GM18861 (cell line): ENCODE data around the gene CPZ.
"Not testable (repeated sequence)": the region's sequence is repeated elsewhere in the genome, so short reads cannot be mapped to it uniquely, and the experiment has no call there.

Experiments used
- ATAC-seq: cut with Tn5 transposase; IDR thresholded peaks from one replicate; pipeline ENCODE4 v1.9.1; 2021; ENCODE audit not compliant: unreplicated experiment

CPZ gene

DNA sequence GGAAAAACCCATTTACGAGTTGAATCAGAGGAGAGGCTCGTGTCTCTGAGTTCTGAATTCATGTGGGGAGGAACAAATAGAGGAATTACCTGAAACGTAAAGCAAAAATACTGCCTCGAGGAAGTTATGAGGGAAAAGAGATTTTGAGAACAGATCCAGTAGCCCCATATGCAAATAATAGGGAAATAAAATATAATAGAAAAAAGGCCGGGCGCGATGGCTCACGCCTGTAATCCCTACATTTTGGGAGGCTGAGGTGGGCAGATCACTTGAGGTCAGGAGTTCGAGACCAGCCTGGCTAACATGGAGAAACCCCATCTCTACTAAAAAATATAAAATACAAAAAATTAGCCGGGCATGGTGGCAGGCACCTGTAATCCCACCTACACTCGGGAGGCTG is 42.2 kb downstream of the CPZ start:
- not testable (repeated sequence) for ATAC-seq

DNA sequence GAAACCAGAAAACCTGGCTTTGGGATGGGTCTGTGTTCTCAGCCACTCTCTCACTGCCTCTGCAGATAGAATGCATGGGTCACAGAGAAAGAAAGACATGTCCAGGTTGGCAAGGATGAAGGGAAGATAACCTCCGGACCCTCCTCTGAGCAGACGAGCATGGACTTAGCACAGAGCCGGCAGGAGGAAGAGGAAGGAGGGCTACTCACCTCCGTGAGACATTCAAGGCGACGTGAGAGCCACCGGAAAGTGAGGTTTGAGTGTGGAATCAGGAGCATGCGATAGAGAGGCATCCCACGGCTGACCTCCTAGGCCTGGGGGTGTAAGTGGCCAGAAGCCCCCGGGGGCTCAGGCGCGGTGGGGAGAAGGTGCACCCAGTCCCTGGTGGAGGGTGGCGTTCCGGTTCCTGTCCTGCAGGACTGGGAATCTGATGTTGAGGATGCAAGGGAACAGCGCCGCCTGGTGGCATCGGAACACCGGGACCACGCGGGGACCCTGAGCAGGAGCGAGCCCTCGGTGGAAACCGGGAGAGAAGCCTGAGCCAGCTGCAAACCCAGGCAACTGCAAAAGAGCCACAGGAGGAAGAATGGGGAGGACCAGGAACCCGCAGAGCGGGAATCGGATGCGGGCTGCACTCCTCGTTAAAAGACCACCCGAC is 43.5 kb downstream of the CPZ start:
- not testable (repeated sequence) for ATAC-seq

DNA sequence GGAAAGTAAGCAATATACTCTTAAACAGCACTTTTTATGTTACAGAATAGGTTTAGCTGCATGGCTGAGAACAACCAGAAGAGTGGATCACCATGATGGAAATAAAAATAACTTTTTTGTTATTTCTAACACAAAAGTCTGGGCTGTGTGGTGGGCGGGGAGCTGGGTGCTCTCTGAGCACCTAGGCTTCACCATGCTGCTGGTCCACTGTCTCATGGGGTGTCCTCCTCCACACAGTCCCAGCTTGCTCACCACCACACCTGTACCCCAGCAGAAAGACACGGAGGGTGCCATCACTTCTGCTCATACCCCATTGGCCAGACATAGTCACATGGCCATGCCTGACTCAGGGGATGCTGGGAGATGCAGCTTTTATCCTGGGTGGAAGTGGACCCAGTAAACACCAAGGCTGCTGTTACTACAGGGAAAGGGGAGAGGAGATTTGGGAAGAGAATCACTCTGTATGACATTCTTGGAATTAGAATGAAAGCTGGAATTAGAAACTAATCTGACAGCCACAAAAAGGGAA is 45.0 kb downstream of the CPZ start:
- no peak for ATAC-seq

DNA sequence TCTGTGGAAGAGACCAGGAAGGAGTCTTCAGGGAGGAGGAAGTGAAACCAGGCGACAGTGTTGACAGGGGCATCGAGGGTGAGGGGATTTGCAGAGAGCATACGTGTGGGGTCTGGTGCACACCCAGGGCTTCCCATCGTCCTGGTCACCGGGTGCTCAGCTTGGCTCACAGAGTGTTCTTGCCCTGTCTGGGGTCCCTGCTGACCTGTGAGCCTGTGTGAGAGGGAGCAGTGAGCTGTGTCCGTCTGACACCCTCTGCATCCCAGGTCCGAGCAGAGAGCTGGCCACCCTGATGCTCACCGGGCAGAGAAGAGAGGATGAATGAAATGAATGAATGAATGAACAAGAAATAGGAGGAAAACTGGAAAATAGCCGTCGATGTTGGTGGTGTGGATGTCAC is 46.5 kb downstream of the CPZ start:
- ATAC-seq, result no peak

DNA sequence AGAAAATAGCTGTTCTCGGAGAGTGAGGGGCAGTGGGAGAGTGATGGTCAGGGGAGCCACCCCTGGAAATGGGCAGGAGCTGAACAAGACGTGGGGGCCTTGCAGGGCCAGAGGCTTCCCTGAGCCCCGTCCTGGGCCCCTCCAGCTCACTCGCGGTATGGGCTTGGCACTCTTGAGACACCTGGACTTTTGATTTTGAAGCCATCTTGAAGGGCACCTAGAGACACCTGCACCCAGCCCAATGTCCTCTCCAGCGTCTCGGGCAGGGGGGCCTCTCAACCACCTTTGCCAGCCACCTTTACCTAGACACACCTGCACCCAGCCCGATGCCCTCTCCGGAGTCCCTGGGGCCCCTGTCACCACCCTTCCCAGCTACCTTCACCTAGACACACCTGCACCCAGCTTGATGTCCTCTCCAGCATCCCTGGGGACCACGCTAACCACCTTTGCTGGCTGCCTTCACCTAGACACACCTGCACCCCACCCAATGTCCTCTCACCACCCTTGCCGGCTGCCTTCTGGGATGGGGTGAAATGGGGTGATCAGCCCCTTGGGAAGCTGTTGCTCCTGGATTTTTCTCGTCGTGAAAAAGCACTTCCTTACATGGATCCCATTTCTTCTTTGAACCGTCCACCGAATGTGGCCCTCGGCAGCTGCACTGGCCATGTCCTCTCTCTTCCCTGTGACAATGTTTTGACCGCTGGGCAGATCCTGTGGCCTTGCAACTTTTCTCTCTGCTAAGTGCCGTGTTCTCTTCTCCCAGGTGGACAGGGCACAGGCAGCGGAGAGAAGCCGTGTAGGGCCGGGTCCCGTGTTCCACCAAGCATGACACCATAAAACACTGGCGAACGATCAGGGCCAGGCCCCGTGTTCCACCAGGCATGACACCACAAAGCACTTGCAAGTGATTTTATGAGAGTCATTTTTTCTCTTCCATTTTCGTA is 47.5 kb downstream of the CPZ start:
- ATAC-seq, result no peak

DNA sequence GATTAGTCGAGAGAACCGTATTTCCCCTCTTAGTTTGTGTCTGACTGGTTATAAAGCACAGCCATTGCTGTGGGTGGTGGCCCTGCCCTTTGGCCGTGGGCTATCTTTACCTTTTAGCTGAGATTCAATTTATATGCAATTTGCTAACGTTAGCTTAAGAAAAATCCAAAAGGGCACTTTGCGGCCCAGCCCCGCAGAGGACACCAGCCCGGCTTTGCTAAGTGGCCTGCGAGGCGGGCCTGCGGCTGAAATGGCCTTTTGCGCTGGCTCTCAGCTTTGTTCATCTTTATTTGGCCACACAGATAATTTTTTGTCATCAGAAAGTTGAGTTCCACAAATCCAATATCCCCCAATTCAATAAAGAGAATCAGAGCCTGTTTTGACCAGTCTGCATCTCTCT is 48.3 kb downstream of the CPZ start:
- no peak for ATAC-seq

DNA sequence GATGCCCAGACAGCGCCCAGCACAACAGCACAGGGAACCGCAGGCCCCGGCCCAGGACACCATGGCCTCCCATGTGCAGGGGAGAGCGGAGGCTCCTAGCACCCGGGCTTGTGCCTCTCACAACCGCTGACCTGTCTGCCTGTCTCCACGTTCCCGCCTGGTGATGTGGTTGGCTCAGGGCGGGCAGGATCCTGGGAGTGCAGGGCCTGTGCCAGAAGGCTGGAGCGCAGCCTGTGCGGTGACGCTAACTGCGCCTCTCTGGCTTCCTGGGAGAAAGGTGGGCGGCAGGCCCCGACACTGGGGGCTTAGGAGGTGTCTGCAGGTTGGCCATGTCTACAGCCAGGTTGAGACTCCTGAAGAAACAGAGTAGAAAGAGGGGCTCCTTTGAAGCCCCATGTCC is 48.7 kb downstream of the CPZ start:
- ATAC-seq, result no peak

DNA sequence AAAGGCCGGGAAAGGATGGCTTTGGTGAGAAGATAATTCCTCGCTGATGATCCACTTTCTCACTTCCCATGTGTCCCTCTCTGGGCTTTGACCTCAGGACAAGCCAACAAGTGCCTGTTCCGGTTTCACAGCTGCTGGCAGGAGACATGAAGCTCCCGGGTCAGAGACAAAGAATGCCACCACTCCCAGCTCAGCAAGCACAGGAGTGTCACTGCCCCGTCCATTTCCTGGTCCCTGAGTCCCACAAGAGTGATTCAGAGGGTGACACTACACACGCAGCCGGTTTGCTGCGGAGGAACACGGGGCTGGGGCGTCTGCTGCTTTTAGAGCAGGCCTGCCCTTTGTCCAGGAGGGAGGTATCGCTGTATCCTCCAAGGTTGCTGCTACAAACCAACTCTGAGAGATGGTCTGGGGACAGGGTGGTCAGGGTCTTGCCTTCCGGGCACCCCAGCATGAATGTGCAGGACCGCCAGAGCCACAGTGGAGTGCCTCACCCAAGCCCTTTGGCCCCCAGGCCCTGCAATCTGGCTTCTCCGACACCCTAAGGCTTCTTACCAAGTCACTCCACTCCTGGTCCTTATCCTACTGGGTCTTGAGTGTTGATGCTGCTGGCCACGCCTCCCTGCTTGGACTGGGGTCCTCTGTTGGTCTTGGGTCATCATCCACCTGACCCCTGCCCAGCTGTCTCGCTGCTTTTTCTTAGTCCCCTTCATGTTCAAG is 49.5 kb downstream of the CPZ start:
- ATAC-seq, result no peak

DNA sequence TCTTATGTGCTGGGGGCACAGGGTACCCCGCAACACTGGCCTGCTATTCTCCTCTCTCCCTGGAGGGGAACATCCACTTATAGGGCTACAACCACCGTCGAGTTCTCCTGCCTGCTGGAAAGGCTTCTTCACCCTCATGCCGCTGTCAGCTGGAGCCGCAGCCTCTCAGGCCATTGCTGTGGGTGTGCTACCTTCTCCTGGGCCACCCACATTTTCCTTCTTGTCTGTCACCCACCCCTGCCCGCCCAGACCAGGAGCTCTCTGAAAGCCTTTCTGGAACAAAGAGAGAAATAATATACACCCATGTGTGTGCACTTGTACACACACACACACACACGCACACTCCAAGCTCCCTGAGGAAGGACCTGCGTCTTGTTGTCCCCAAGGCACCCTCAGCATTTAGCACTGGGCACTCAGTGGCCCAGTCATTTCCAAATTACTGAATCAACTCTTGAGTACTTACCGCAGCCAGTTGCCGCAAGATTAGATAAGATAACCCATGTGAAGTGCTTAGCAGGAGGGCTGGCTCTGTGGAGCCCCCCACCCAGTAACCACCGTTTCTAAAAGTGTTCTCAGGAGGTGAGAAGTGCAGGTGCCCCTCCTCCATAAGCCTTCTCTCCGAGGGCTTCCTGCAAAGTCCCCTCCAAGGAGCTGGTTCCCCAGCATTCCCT is 50.2 kb downstream of the CPZ start:
- ATAC-seq, result no peak

DNA sequence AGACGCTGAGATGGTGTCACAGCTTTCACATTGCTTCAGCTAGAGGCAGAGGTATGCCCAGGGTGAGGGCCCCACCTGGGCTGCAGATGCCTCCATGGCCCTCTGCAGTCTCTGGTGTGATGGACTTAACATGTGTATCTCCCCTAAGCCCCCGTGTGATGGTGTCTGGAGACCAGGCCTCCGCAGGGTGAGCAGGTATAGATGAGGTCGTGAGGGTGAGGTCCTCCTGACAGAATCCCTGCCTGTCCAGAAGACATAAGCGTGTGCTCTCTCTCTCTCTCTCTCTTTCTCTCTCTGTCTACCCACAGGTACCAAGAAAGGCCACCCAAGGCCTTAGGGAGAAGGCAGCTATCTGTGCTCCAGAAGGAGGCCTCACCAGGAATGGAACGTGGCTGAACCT is 50.9 kb downstream of the CPZ start:
- no peak for ATAC-seq

DNA sequence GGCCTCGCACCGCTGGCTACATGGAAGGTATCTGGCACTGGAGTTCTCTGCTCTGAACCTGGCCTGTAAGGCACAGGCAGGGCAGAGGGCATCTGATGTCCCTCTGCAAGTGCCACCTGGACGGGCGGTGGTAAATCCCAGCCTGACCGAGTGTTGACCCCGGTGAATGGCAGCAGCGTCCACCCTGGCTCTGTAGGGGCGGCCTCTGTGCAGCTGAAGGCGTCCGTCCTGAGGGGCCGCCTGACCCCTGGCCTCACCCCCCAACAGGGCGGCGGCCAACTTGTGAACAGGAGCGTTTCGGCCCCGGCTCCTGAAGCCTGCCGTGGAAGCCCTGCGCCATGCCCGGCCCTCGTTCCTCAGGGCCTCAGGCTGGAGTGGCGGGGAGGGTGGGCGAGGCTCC is 51.4 kb downstream of the CPZ start:
- no peak for ATAC-seq

DNA sequence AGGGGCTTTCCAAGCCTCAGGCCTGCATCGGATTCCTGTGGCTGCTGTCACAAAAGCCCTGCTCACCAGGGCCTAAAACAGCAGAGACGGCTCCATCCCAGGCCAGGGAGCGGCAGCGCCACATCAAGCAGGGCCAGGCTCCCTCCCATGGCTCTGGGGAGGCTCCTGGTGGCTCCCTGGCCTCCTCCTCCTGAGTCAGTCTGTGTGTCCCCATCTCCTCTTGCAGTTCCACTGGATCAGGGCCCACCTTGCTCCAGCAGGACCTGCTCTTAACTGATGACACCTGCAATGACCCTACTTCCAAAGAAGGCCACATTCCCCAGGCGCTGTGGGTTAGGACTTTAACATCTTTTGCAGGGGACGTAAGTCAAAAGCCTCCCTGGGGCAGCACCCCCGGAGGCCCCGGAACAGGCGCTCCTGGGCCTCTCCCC is 51.9 kb downstream of the CPZ start:
- no peak for ATAC-seq

DNA sequence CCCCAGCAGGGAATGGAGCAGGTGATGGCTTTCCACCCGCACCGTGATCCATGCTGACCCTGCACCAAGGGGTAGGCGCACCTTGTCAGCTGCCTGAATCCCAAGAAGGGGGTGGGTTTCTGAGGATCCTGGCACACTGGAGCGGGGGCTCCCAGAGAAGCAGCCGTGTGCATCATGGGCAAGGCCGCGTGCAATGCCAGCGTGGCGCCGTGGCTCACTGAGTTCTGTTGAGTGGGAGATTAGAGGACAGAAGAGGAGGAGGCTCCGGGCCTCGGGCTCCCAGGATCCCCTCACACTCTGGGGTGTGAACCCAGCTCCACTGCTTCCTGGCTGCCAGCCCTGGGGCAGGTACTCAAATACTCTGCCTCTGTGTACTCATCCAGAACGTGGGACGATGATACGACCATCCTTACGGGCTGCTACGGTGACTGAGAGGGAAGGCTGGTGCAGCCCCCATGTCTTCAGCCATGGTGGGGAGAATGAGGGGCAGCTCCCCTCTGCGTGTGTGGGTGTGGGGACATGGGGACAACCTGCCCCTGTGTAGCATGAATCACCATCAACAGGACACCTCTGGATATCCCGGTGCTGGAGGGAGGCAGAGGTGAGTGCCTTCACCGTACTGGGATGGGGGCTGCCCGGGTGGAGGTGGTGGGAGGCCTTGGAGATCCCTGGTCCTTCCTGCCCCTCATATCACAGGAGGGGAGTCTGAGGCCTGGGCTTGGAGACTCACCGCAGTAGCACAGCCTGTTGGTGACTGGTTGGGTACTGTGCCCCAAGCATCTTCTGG is 52.6 kb downstream of the CPZ start:
- no peak for ATAC-seq

DNA sequence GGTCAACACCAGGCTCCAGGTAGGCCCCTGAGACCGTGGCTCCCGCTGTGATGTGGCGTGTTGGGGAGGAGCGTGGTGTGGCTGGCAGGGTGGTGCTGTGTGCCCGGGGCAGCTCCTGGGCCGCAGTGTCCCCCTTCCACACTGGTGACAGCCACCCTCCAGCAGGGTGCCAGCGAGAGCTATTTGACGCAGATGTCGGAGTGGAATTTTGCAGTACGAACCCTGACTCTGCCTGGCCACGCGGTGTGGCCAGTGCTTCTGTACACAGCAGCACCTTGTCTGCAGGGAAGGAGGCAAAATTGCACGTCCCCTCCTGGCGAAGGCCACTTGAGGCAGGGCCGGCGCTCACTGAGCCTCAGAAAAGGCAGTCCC is 53.2 kb downstream of the CPZ start:
- no peak for ATAC-seq

DNA sequence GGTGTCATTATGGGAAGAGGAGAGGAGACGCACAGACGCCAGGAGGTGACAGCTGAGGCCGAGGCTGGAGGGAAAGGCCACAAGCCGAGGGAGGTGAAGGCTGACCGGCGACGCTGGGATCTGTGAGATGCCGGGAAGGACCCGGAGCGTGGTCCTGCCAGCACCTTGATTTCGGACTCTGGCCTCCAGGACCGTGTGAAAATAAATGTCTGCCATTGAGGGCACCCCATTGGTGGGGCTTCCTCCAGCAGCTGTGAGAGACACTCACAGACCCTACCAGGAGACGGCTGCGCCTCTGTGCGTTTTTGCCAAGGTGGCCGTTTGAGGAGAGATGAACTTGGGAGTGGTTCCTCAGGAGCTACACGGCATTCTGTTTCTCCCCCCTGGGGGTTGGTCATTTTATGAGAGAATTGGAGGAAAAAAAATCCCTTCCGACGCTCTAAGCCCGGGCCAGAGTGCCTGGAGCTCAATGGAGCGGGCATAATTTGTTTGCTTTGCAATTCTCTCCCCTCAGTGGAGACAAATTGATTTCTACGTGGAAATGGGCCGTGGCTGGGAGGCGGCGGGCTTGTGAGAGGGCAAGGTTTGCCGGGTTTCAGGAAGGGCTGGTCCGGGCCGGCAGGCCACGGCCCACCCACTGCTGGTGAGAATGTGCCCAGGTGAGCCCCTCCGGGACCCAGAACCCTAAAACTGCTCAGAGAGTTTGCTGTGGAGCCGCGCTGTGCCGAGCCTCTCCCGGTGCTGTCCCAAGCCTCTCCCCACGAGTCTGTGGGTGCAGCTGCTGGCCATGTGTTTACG is 53.9 kb downstream of the CPZ start:
- no peak for ATAC-seq

DNA sequence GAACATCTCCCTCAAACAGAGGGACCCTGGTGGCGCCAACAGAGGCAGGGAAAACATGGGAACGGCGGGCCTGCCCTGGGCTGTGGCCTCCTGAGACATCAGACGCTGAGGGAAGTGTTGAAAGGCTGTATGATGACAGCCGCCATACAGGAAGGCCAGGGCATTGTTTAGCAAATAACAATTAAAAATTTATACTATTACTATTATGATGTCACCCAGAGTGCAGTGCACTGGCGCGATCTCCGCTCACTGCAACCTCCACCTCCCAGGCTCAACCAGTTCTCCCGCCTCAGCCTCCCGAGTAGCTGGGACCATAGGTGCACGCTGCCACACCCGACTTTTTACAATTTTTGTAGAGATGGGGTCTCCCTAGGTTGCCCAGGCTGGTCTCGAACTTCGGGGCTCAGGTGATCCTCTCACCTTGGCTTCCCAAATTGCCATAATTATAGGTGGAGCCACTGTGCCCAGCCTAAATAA is 54.6 kb downstream of the CPZ start:
- ATAC-seq, result no peak

DNA sequence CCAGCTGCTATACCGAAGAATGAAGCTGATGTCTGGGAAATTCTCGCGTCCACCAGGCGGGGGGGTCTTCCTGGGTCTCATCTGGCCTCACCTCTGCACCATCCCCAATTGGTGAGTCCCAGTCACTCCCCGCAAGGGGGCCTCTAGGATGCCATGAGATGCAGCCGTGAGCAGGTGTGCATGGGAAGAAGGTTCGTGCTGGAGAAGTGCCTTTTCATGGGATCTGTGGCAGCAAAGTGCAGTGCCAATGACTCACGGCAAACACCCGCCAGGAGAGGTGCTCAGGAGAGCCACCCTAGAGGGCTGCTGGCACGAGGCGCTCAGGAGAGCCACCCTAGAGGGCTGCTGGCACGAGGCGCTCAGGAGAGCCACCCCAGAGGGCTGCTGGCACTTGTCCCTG is 55.1 kb downstream of the CPZ start:
- no peak for ATAC-seq

DNA sequence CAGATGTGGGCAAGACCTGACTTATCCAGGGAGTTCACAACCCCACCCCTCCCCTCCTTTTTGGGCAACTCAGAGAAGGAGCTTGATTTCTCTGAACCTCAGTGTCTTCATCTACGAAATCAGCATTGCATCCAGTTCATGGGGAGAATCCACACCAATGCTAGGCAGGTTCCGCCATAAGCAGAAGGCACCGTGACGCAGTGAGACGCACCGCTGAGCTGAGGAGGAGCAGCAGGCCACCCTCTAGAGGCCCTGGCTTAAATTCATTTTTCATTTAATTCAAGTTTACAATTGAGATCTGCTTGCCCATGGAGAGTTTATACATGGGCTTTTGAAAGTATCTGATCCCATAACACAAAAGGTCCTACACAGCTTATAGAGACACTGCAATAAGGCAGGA is 55.7 kb downstream of the CPZ start:
- ATAC-seq, result no peak
